ENCODE results near the gene OR3A3. TPM values are rescaled to one million over a fixed set of nuclear protein-coding genes. Genes with fewer than 3 reads are reported as not detected.
"Not testable (repeated sequence)": the region's sequence is repeated elsewhere in the genome, so short reads cannot be mapped to it uniquely, and the experiment has no call there.

Gene OR3A3
- total RNA-seq, 1 experiment from 2014 or later: not detected

- no peak overlapping the region for H3K27ac Mint-ChIP-seq (ENCODE audit: unreplicated experiment)
- no peaks in the 10 kb centered on the region for H3K36me3 Mint-ChIP-seq (ENCODE audit: insufficient read depth, unreplicated experiment)
- no peaks in the 10 kb centered on the region for H3K9me3 Mint-ChIP-seq (ENCODE audit: low read depth, unreplicated experiment)
- CTCF ChIA-PET: no interaction called here
- BruUV-seq (replicated peaks): no TSS peak
- DNase-seq: no peak
- intact Hi-C loops (cut with micrococcal nuclease; ENCODE audit: unreplicated experiment): no loop called here
- no peak overlapping the region for H3K4me3 Mint-ChIP-seq (ENCODE audit: low read depth, unreplicated experiment)
- peaks cover 45% of the 10 kb centered on the region for H3K27me3 Mint-ChIP-seq (ENCODE audit: unreplicated experiment)
- no peaks in the 10 kb centered on the region for H3K4me1 Mint-ChIP-seq (ENCODE audit: low read depth, unreplicated experiment)
- TF ChIP-seq, protein P1, sequence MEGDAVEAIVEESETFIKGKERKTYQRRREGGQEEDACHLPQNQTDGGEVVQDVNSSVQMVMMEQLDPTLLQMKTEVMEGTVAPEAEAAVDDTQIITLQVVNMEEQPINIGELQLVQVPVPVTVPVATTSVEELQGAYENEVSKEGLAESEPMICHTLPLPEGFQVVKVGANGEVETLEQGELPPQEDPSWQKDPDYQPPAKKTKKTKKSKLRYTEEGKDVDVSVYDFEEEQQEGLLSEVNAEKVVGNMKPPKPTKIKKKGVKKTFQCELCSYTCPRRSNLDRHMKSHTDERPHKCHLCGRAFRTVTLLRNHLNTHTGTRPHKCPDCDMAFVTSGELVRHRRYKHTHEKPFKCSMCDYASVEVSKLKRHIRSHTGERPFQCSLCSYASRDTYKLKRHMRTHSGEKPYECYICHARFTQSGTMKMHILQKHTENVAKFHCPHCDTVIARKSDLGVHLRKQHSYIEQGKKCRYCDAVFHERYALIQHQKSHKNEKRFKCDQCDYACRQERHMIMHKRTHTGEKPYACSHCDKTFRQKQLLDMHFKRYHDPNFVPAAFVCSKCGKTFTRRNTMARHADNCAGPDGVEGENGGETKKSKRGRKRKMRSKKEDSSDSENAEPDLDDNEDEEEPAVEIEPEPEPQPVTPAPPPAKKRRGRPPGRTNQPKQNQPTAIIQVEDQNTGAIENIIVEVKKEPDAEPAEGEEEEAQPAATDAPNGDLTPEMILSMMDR (IDR thresholded peaks at IDR 0.05; ENCODE audit: unreplicated experiment): no peak
Measured at GRCh38 chr17:3440451-3440850, 29.3 kb downstream of the OR3A3 start.

GRCh38 chr17:3447625-3448024 is 36.5 kb downstream of the OR3A3 start:
- DNase-seq: no peak
- TF ChIP-seq, protein P1 (IDR thresholded peaks at IDR 0.05; ENCODE audit: unreplicated experiment): no peak
- Mint-ChIP-seq H3K36me3 (ENCODE audit: insufficient read depth, unreplicated experiment) (no peaks in the 10 kb centered on the region), H3K4me1 (ENCODE audit: low read depth, unreplicated experiment) (no peaks in the 10 kb centered on the region), H3K4me3 (ENCODE audit: low read depth, unreplicated experiment) (no peak overlapping the region), H3K27ac (ENCODE audit: unreplicated experiment) (no peak overlapping the region), H3K27me3 (ENCODE audit: unreplicated experiment) (peaks cover 7% of the 10 kb centered on the region), H3K9me3 (ENCODE audit: low read depth, unreplicated experiment) (no peaks in the 10 kb centered on the region)
- CTCF ChIA-PET: no interaction called here
- no TSS peak for BruUV-seq (replicated peaks)
- intact Hi-C loops (cut with micrococcal nuclease; ENCODE audit: unreplicated experiment): no loop called here

GRCh38 chr17:3448059-3448665 is 37.0 kb downstream of the OR3A3 start:
- CTCF ChIA-PET: no interaction called here
- peaks cover 2% of the 10 kb centered on the region for H3K27me3 Mint-ChIP-seq (ENCODE audit: unreplicated experiment)

DNA sequence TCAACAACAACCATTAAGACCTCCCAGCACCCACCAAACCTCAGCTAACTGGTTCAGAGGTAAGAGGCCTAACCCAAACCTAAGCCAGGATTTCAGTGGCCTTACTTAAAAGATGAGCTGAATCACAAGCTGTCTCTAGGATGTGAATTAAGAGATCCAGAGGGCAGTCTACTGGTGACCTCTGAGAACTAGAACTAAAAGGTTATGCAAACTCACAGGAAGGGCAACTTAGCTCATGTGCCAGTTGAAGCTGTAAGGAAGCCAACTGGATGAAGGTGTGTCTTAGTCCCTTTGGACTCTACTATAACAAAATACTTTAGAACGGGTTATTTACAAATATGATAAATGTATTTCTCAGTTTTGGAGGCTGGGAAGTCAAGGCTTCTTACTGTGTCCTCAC is 55.2 kb downstream of the OR3A3 start:
- intact Hi-C loops (cut with micrococcal nuclease; ENCODE audit: unreplicated experiment); CTCF ChIA-PET; H3K9me3 Mint-ChIP-seq (ENCODE audit: low read depth, unreplicated experiment); DNase-seq; H3K27me3 Mint-ChIP-seq (ENCODE audit: unreplicated experiment); H3K36me3 Mint-ChIP-seq (ENCODE audit: insufficient read depth, unreplicated experiment); BruUV-seq (replicated peaks); H3K4me3 Mint-ChIP-seq (ENCODE audit: low read depth, unreplicated experiment); H3K27ac Mint-ChIP-seq (ENCODE audit: unreplicated experiment); H3K4me1 Mint-ChIP-seq (ENCODE audit: low read depth, unreplicated experiment): not testable (repeated sequence)

More at GRCh38 chr17:3448059-3448665, 37.0 kb downstream of the OR3A3 start:
- no TSS peak for BruUV-seq (replicated peaks)
- Mint-ChIP-seq H3K36me3 (ENCODE audit: insufficient read depth, unreplicated experiment) (no peaks in the 10 kb centered on the region), H3K9me3 (ENCODE audit: low read depth, unreplicated experiment) (no peaks in the 10 kb centered on the region), H3K4me1 (ENCODE audit: low read depth, unreplicated experiment) (no peaks in the 10 kb centered on the region), H3K4me3 (ENCODE audit: low read depth, unreplicated experiment) (no peak overlapping the region), H3K27ac (ENCODE audit: unreplicated experiment) (no peak overlapping the region)
- TF ChIP-seq, protein P1 (IDR thresholded peaks at IDR 0.05; ENCODE audit: unreplicated experiment): no peak
- DNase-seq: no peak
- intact Hi-C loops (cut with micrococcal nuclease; ENCODE audit: unreplicated experiment): no loop called here

DNA sequence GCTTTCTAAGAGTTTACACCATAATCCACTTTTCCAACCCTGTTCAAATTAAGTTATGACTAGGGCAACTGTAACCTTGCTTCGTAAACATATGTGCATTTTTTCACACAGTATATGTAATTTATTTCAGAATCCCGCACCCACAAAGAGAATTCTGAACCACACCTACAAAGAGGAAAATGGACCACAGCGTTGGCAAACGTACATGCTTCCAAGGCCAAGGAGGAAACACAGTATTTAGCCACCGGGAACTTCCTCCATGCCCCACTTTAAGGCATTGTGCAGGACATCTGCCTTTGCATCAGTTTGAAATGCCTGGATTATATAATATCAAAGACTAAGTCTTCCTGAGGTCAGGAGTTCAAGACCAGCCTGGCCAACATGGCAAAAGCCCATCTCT is 58.4 kb downstream of the OR3A3 start:
- no peak overlapping the region for H3K4me3 Mint-ChIP-seq (ENCODE audit: low read depth, unreplicated experiment)
- no peaks in the 10 kb centered on the region for H3K4me1 Mint-ChIP-seq (ENCODE audit: low read depth, unreplicated experiment)
- no peak overlapping the region for H3K27ac Mint-ChIP-seq (ENCODE audit: unreplicated experiment)
- H3K9me3 Mint-ChIP-seq (ENCODE audit: low read depth, unreplicated experiment): no peaks in the 10 kb centered on the region
- H3K36me3 Mint-ChIP-seq (ENCODE audit: insufficient read depth, unreplicated experiment): no peaks in the 10 kb centered on the region
- TF ChIP-seq, protein P1 (IDR thresholded peaks at IDR 0.05; ENCODE audit: unreplicated experiment): no peak
- CTCF ChIA-PET: no interaction called here
- no TSS peak for BruUV-seq (replicated peaks)
- no peak for DNase-seq
- no peaks in the 10 kb centered on the region for H3K27me3 Mint-ChIP-seq (ENCODE audit: unreplicated experiment)
- intact Hi-C loops (cut with micrococcal nuclease; ENCODE audit: unreplicated experiment): no loop called here
